GM23338 (cell line): ENCODE measurements around the gene AFP. TPM values are rescaled to one million over a fixed set of nuclear protein-coding genes. Genes with fewer than 3 reads are reported as not detected.

ENCODE experiments used
- ATAC-seq: fragments of 200-7000 bp; cut with Tn5 transposase; 3 replicates; pipeline ENCODE4 v1.9.1; 2020
- DNase-seq: peaks from one replicate; pipeline ENCODE4 v3.0.0-alpha.2; 2015; ENCODE audit warnings: low spot score
- H2AFZ ChIP-seq: fragments of 200-600 bp; sonication (generic); 2 replicates; pipeline ENCODE4 v1.8.0; 2016; ENCODE audit warnings: antibody characterized with exemption, mild to moderate bottlenecking, moderate library complexity
- H3F3A ChIP-seq: fragments of 200-600 bp; sonication (generic); replicated peaks from 2 replicates; pipeline ENCODE4 v1.8.0; 2017; ENCODE audit warnings: antibody characterized with exemption, mixed run types, low read depth
- H3K27ac ChIP-seq: fragments of 200-600 bp; sonication (generic); 2 replicates; pipeline ENCODE4 v1.6.1; 2016; ENCODE audit warnings: low read depth
- H3K27me3 ChIP-seq: fragments of 200-600 bp; sonication (generic); 2 replicates; pipeline ENCODE4 v1.8.0; 2016; ENCODE audit warnings: mild to moderate bottlenecking, mixed run types, moderate library complexity; ENCODE audit not compliant: insufficient read depth
- H3K36me3 ChIP-seq: fragments of 200-600 bp; sonication (generic); 2 replicates; pipeline ENCODE4 v1.8.0; 2016; ENCODE audit warnings: mild to moderate bottlenecking; ENCODE audit not compliant: insufficient read depth
- H3K4me1 ChIP-seq: fragments of 200-600 bp; sonication (generic); 2 replicates; pipeline ENCODE4 v1.8.0; 2016; ENCODE audit warnings: mild to moderate bottlenecking, moderate library complexity; ENCODE audit not compliant: insufficient read depth
- H3K4me2 ChIP-seq: fragments of 200-600 bp; sonication (generic); 2 replicates; pipeline ENCODE4 v1.7.1; 2017; ENCODE audit warnings: mixed run types
- H3K4me3 ChIP-seq: fragments of 200-600 bp; sonication (generic); 2 replicates; pipeline ENCODE4 v1.6.1; 2016; ENCODE audit warnings: mixed run types
- H3K79me2 ChIP-seq: fragments of 200-600 bp; sonication (generic); replicated peaks from 2 replicates; pipeline ENCODE4 v1.8.0; 2017; ENCODE audit warnings: mild to moderate bottlenecking; ENCODE audit not compliant: insufficient read depth
- H3K9me2 ChIP-seq: fragments of 200-600 bp; sonication (generic); 2 replicates; pipeline ENCODE4 v1.8.0; 2017; ENCODE audit not compliant: insufficient read depth
- H4K20me1 ChIP-seq: fragments of 200-600 bp; sonication (generic); replicated peaks from 2 replicates; pipeline ENCODE4 v1.8.0; 2017; ENCODE audit warnings: mild to moderate bottlenecking; ENCODE audit not compliant: insufficient read depth
- H3K27ac Mint-ChIP-seq: 2 replicates; pipeline ENCODE4 v1.8.0; 2020; ENCODE audit warnings: inconsistent platforms, mild to moderate bottlenecking, moderate library complexity, mixed read lengths
- H3K27me3 Mint-ChIP-seq: 3 replicates; pipeline ENCODE4 v1.8.0; 2022; ENCODE audit warnings: low read depth, mild to moderate bottlenecking, moderate library complexity, mixed read lengths, inconsistent platforms; ENCODE audit not compliant: insufficient read depth, poor library complexity
- H3K36me3 Mint-ChIP-seq: 3 replicates; pipeline ENCODE4 v1.8.0; 2021; ENCODE audit warnings: low read depth, mild to moderate bottlenecking, inconsistent platforms, moderate library complexity, mixed read lengths
- H3K4me1 Mint-ChIP-seq: 3 replicates; pipeline ENCODE4 v1.8.0; 2020; ENCODE audit warnings: mild to moderate bottlenecking, inconsistent platforms, mixed read lengths
- H3K4me3 Mint-ChIP-seq: 3 replicates; pipeline ENCODE4 v1.8.0; 2021; ENCODE audit warnings: moderate library complexity, mild to moderate bottlenecking, inconsistent platforms, mixed read lengths
- H3K9me3 Mint-ChIP-seq: 3 replicates; pipeline ENCODE4 v1.8.0; 2020; ENCODE audit warnings: moderate library complexity, mild to moderate bottlenecking, inconsistent platforms, mixed read lengths
- CREB1 ChIP-seq: fragments of 250-450 bp; sonication (Bioruptor Pico); IDR thresholded peaks from 2 replicates; pipeline ENCODE4 v1.5.0; 2020; ENCODE audit warnings: low read depth, mild to moderate bottlenecking, moderate library complexity
- EZH2 ChIP-seq: fragments of 200-600 bp; sonication (generic); IDR thresholded peaks from one replicate; pipeline ENCODE4 v1.8.0; 2017; ENCODE audit warnings: antibody characterized with exemption, mild to moderate bottlenecking, low read depth; ENCODE audit not compliant: unreplicated experiment
- EZH2phosphoT487 ChIP-seq: fragments of 200-600 bp; sonication (generic); IDR thresholded peaks from one replicate; pipeline ENCODE4 v1.8.1; 2018; ENCODE audit warnings: antibody characterized with exemption; ENCODE audit not compliant: unreplicated experiment
- JUNB ChIP-seq: IDR thresholded peaks from one replicate; pipeline ENCODE4 v1.6.1; 2016; ENCODE audit warnings: antibody characterized with exemption; ENCODE audit not compliant: unreplicated experiment
- NANOG ChIP-seq: IDR thresholded peaks from 2 replicates; pipeline ENCODE4 v1.6.1; 2016; ENCODE audit warnings: antibody characterized with exemption, borderline replicate concordance
- POLR2AphosphoS5 ChIP-seq: IDR thresholded peaks from 2 replicates; pipeline ENCODE4 v1.6.1; 2016; ENCODE audit warnings: antibody characterized with exemption, low read depth
- STAT1 ChIP-seq: IDR thresholded peaks from one replicate; pipeline ENCODE4 v1.6.1; 2016; ENCODE audit warnings: antibody characterized with exemption; ENCODE audit not compliant: unreplicated experiment
- ZNF114 ChIP-seq: fragments of 250-450 bp; sonication (Bioruptor Pico); IDR thresholded peaks from 2 replicates; pipeline ENCODE4 v1.5.0; 2020; ENCODE audit warnings: mild to moderate bottlenecking, moderate library complexity
- ZNF331 ChIP-seq: fragments of 250-450 bp; sonication (Bioruptor Pico); IDR thresholded peaks from 2 replicates; pipeline ENCODE4 v1.5.0; 2020; ENCODE audit warnings: low read depth, mild to moderate bottlenecking, moderate library complexity
- polyA plus RNA-seq: library from polyadenylated mRNA; unstranded; fragments of >200 nt; fragmentation: Nextera tagmentation; extraction: Ambion mirVana; gene quantifications from 2 replicates; pipeline ENCODE4 v1.2.1, GENCODE V29; 2016
- total RNA-seq: library from RNA; depleted of rRNA; stranded (reverse); fragments of >200 nt; shearing (Covaris generic); gene quantifications from 2 replicates; pipeline ENCODE4 v1.2.3, GENCODE V29; 2014
- TF ChIP-seq, protein P1 (sequence below), 2 experiments: fragments of 200-600 bp in 1 of 2; sonication (generic) in 1 of 2; conservative IDR thresholded peaks; 2 replicates each; pipeline versions ENCODE4 v1.5.1 to v1.6.1; 2016 to 2017; ENCODE audit warnings: antibody characterized with exemption in 2 of 2, low read depth in 2 of 2, mild to moderate bottlenecking in 2 of 2, moderate library complexity in 1 of 2
- TF ChIP-seq, protein P2 (sequence below): IDR thresholded peaks from one replicate; pipeline ENCODE4 v1.6.1; 2018; ENCODE audit warnings: antibody characterized with exemption; ENCODE audit not compliant: unreplicated experiment
- TF ChIP-seq, protein P3 (sequence below): IDR thresholded peaks from 2 replicates; pipeline ENCODE4 v1.6.1; 2016; ENCODE audit warnings: antibody characterized with exemption

The AFP gene
- total and polyA plus RNA-seq, 2 experiments from 2014 or later: 4.0 to 17.3 TPM

DNA sequence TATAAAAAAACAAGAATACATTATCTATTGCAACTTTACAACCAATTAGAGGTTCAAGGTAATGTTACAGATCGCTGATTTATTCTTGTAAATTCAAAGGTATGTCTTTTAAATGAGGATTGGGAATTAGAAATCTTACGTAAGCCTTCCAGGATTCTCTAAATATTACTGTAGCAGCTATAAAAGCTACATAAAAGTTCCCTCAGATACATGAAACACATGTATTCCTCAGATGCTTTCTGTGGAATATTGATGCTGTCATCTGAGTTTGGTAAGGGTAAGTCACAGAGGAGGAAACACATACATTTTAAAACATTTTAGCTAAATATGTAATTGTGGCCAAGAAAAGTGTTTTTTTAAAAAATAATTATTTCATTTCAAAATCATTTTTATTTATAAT, 3.4 kb downstream of the AFP start (continued):
- TF ChIP-seq, protein P1, sequence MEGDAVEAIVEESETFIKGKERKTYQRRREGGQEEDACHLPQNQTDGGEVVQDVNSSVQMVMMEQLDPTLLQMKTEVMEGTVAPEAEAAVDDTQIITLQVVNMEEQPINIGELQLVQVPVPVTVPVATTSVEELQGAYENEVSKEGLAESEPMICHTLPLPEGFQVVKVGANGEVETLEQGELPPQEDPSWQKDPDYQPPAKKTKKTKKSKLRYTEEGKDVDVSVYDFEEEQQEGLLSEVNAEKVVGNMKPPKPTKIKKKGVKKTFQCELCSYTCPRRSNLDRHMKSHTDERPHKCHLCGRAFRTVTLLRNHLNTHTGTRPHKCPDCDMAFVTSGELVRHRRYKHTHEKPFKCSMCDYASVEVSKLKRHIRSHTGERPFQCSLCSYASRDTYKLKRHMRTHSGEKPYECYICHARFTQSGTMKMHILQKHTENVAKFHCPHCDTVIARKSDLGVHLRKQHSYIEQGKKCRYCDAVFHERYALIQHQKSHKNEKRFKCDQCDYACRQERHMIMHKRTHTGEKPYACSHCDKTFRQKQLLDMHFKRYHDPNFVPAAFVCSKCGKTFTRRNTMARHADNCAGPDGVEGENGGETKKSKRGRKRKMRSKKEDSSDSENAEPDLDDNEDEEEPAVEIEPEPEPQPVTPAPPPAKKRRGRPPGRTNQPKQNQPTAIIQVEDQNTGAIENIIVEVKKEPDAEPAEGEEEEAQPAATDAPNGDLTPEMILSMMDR (conservative IDR thresholded peaks at IDR 0.05; ENCODE audit: low read depth in 2 of 2): no peak
- TF ChIP-seq EZH2: no peak

DNA sequence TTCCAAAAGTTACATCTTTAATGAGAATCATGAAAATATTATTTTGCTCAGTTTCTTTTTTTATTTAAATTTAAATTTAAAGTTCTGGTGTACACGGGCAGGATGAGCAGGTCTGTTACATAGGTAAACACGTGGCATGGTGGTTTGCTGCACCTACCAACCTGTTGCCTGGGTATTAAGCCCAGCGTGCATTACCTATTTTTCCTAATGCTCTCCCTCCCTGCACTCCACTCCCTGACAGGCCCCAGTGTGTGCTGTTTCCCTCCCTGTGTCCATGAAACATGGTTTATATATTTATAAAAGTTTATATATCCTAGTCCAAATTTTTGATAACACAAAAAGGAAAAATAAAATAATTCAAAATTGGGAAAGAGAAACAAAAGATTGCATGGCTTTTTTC, 4.0 kb downstream of the AFP start:
- ATAC-seq (no peak), DNase-seq (no peak)
- Histone ChIP-seq H3K79me2 (no peaks in the 10 kb centered on the region), H3K4me1 (no peaks in the 10 kb centered on the region), H2AFZ (no peak overlapping the region), H3K4me3 (no peak overlapping the region), H3K27me3 (no peaks in the 10 kb centered on the region), H4K20me1 (no peaks in the 10 kb centered on the region), H3K27ac (no peak overlapping the region), H3K4me2 (no peak overlapping the region), H3F3A (no peaks in the 10 kb centered on the region), H3K9me2 (no peaks in the 10 kb centered on the region), H3K36me3 (no peaks in the 10 kb centered on the region)
- Mint-ChIP-seq H3K27ac (no peak overlapping the region), H3K9me3 (no peaks in the 10 kb centered on the region), H3K4me3 (no peak overlapping the region), H3K27me3 (no peaks in the 10 kb centered on the region), H3K4me1 (no peaks in the 10 kb centered on the region), H3K36me3 (no peaks in the 10 kb centered on the region)
- TF ChIP-seq ZNF331: no peak
- TF ChIP-seq EZH2phosphoT487: no peak
- no peak for TF ChIP-seq JUNB
- TF ChIP-seq STAT1: no peak
- TF ChIP-seq, protein P1 (conservative IDR thresholded peaks at IDR 0.05; ENCODE audit: low read depth in 2 of 2): no peak
- TF ChIP-seq ZNF114 (CRISPR knock-in tag): no peak
- no peak for TF ChIP-seq POLR2AphosphoS5
- TF ChIP-seq EZH2: no peak
- no peak for TF ChIP-seq CREB1 (CRISPR knock-in tag)
- TF ChIP-seq, protein P2, sequence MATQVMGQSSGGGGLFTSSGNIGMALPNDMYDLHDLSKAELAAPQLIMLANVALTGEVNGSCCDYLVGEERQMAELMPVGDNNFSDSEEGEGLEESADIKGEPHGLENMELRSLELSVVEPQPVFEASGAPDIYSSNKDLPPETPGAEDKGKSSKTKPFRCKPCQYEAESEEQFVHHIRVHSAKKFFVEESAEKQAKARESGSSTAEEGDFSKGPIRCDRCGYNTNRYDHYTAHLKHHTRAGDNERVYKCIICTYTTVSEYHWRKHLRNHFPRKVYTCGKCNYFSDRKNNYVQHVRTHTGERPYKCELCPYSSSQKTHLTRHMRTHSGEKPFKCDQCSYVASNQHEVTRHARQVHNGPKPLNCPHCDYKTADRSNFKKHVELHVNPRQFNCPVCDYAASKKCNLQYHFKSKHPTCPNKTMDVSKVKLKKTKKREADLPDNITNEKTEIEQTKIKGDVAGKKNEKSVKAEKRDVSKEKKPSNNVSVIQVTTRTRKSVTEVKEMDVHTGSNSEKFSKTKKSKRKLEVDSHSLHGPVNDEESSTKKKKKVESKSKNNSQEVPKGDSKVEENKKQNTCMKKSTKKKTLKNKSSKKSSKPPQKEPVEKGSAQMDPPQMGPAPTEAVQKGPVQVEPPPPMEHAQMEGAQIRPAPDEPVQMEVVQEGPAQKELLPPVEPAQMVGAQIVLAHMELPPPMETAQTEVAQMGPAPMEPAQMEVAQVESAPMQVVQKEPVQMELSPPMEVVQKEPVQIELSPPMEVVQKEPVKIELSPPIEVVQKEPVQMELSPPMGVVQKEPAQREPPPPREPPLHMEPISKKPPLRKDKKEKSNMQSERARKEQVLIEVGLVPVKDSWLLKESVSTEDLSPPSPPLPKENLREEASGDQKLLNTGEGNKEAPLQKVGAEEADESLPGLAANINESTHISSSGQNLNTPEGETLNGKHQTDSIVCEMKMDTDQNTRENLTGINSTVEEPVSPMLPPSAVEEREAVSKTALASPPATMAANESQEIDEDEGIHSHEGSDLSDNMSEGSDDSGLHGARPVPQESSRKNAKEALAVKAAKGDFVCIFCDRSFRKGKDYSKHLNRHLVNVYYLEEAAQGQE: no peak
- TF ChIP-seq NANOG: no peak
- TF ChIP-seq, protein P3, sequence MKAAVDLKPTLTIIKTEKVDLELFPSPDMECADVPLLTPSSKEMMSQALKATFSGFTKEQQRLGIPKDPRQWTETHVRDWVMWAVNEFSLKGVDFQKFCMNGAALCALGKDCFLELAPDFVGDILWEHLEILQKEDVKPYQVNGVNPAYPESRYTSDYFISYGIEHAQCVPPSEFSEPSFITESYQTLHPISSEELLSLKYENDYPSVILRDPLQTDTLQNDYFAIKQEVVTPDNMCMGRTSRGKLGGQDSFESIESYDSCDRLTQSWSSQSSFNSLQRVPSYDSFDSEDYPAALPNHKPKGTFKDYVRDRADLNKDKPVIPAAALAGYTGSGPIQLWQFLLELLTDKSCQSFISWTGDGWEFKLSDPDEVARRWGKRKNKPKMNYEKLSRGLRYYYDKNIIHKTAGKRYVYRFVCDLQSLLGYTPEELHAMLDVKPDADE: no peak
